ENCODE results near the gene NOVA2. TPM values are rescaled to one million over a fixed set of nuclear protein-coding genes. Genes with fewer than 3 reads are reported as not detected.

NOVA2 gene
- total and polyA plus RNA-seq, 2 donors (not counting 1 experiment from before 2014, with no cell fraction given): not detected

DNA sequence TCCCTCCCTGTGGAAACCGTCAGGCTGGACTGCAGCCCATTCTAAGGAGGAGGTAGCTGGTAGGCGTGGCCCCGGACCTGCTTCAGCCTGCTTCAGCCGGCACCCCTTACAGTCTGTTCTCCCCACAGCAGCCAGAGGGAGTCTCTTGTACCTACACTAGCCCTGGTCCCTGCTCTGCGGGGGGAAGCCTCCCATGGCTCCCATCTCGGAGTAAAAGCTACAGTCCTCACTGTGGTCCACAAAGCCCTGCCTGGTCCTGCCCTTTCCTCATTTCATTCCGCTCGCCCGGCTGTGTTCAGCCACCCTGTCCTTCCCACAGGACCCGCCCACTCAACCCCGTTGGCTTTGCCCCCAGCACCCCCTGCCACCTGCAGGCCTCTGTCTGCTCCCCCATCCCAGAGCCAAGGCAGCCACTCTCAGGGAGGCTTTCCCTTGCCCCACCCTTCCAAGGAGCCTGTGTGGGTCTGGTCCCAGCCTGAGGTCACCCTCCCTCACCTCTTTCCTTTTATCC lies 47.9 kb upstream of the NOVA2 start:
- no peak overlapping the region for H3K27ac Mint-ChIP-seq
- no peak overlapping the region for H3K4me3 Mint-ChIP-seq
- intact Hi-C loops (cut with micrococcal nuclease): no loop called here
- DNase-seq (no peak), ATAC-seq (ENCODE audit: low read depth) (no peak)
- ChIA-PET CTCF (interaction anchor here (1.3 to 2.4 kb wide), 2 partner anchors 11 to 244 kb away, joined by 4 to 5 read pairs; no protein-coding TSS in a partner anchor), POLR2A (no interaction called here)
- H3K9ac ChIP-seq (ENCODE audit: low read length): no peak overlapping the region
- peaks cover 0 to 9% (median 0%) of the 10 kb centered on the region in 3 donors for H3K9me3 ChIP-seq (ENCODE audit: control extremely low read depth in 1 of 3, control insufficient read depth in 2 of 3, insufficient read depth in 1 of 3, low read length in 2 of 3)
- no peak overlapping the region for H3K4me3 ChIP-seq (ENCODE audit: control extremely low read depth in 1 of 5, extremely low read depth in 1 of 5, insufficient read depth in 1 of 5, low read depth in 2 of 5, low read length in 4 of 5)
- H3K4me1 ChIP-seq (ENCODE audit: control insufficient read depth in 2 of 2, insufficient read depth in 2 of 2, low read length in 2 of 2): peaks cover 0 to 4% of the 10 kb centered on the region in 2 donors
- H2AFZ ChIP-seq (ENCODE audit: insufficient read depth, low read depth, low read length, poor library complexity, severe bottlenecking): no peak overlapping the region
- H3K4me2 ChIP-seq (replicated peaks; ENCODE audit: low read depth, low read length, poor library complexity, severe bottlenecking): no peak overlapping the region
- TF ChIP-seq EZH2 (IDR thresholded peaks at IDR 0.05; ENCODE audit: borderline replicate concordance, insufficient read depth, low read depth, low read length, poor library complexity, severe bottlenecking): no peak
- TF ChIP-seq, protein P1, sequence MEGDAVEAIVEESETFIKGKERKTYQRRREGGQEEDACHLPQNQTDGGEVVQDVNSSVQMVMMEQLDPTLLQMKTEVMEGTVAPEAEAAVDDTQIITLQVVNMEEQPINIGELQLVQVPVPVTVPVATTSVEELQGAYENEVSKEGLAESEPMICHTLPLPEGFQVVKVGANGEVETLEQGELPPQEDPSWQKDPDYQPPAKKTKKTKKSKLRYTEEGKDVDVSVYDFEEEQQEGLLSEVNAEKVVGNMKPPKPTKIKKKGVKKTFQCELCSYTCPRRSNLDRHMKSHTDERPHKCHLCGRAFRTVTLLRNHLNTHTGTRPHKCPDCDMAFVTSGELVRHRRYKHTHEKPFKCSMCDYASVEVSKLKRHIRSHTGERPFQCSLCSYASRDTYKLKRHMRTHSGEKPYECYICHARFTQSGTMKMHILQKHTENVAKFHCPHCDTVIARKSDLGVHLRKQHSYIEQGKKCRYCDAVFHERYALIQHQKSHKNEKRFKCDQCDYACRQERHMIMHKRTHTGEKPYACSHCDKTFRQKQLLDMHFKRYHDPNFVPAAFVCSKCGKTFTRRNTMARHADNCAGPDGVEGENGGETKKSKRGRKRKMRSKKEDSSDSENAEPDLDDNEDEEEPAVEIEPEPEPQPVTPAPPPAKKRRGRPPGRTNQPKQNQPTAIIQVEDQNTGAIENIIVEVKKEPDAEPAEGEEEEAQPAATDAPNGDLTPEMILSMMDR (IDR thresholded peaks at IDR 0.05): no peak
- peaks cover 22% of the 10 kb centered on the region for H3K27me3 Mint-ChIP-seq
- H3K27ac ChIP-seq (ENCODE audit: low read length in 2 of 2): no peak overlapping the region
- H3K36me3 ChIP-seq (replicated peaks in 1 of 2; ENCODE audit: control extremely low read depth in 1 of 2, control insufficient read depth in 1 of 2, extremely low read depth in 1 of 2, insufficient read depth in 2 of 2, low read length in 1 of 2): no peaks in the 10 kb centered on the region
- H3K27me3 ChIP-seq (replicated peaks in 1 of 4; ENCODE audit: control extremely low read depth in 1 of 4, control insufficient read depth in 3 of 4, insufficient read depth in 4 of 4, low read length in 3 of 4): peaks cover 0 to 21% (median 15%) of the 10 kb centered on the region in 4 experiments
- H3K79me2 ChIP-seq (ENCODE audit: control insufficient read depth, insufficient read depth, low read length): no peaks in the 10 kb centered on the region
- peaks cover 3% of the 10 kb centered on the region for H3K4me1 Mint-ChIP-seq
- WGBS (ENCODE audit: insufficient coverage): 79% methylated on average over 11 of the region's 11 CpGs
- H3K9me3 Mint-ChIP-seq (ENCODE audit: insufficient read depth): no peaks in the 10 kb centered on the region
- no peaks in the 10 kb centered on the region for H4K20me1 ChIP-seq (ENCODE audit: control insufficient read depth, insufficient read depth, low read length, poor library complexity, severe bottlenecking)

DNA sequence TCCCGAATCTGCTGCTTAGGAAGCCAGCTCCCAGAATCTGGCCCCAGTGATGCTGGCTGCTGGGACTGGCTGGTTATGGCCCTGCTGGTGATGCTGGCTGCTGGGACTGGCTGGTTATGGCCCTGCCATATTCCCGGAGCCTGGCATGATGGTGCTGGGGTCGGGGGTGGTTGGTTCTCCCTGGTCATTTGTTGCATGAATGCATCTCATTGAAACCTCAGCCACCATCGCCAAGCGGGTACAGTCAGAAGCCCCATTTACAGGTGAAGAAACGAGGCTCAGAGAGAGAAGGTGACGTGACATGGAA lies 47.1 kb upstream of the NOVA2 start:
- H3K27me3 Mint-ChIP-seq: peaks cover 18% of the 10 kb centered on the region
- Histone ChIP-seq H3K4me2 (replicated peaks; ENCODE audit: low read depth, low read length, poor library complexity, severe bottlenecking) (no peak overlapping the region), H3K79me2 (ENCODE audit: control insufficient read depth, insufficient read depth, low read length) (no peaks in the 10 kb centered on the region), H3K27ac (ENCODE audit: low read length in 2 of 2) (no peak overlapping the region), H3K4me3 (ENCODE audit: control extremely low read depth in 1 of 5, extremely low read depth in 1 of 5, insufficient read depth in 1 of 5, low read depth in 2 of 5, low read length in 4 of 5) (no peak overlapping the region), H2AFZ (ENCODE audit: insufficient read depth, low read depth, low read length, poor library complexity, severe bottlenecking) (no peak overlapping the region), H3K9me3 (ENCODE audit: control extremely low read depth in 1 of 3, control insufficient read depth in 2 of 3, insufficient read depth in 1 of 3, low read length in 2 of 3) (peaks cover 0 to 9% (median 0%) of the 10 kb centered on the region in 3 donors), H3K27me3 (replicated peaks in 1 of 4; ENCODE audit: control extremely low read depth in 1 of 4, control insufficient read depth in 3 of 4, insufficient read depth in 4 of 4, low read length in 3 of 4) (peaks cover 0 to 23% (median 16%) of the 10 kb centered on the region in 4 experiments), H4K20me1 (ENCODE audit: control insufficient read depth, insufficient read depth, low read length, poor library complexity, severe bottlenecking) (no peaks in the 10 kb centered on the region), H3K9ac (ENCODE audit: low read length) (no peak overlapping the region), H3K4me1 (ENCODE audit: control insufficient read depth in 2 of 2, insufficient read depth in 2 of 2, low read length in 2 of 2) (peaks cover 6 to 11% of the 10 kb centered on the region in 2 donors), H3K36me3 (replicated peaks in 1 of 2; ENCODE audit: control extremely low read depth in 1 of 2, control insufficient read depth in 1 of 2, extremely low read depth in 1 of 2, insufficient read depth in 2 of 2, low read length in 1 of 2) (no peaks in the 10 kb centered on the region)
- intact Hi-C loops (cut with micrococcal nuclease): no loop called here
- DNase-seq (no peak), ATAC-seq (ENCODE audit: low read depth) (no peak)
- TF ChIP-seq, protein P1 (IDR thresholded peaks at IDR 0.05): no peak
- TF ChIP-seq EZH2 (IDR thresholded peaks at IDR 0.05; ENCODE audit: borderline replicate concordance, insufficient read depth, low read depth, low read length, poor library complexity, severe bottlenecking): no peak
- 88% methylated on average over 7 of the region's 7 CpGs for WGBS (ENCODE audit: insufficient coverage)
- H3K27ac Mint-ChIP-seq: no peak overlapping the region
- CTCF ChIA-PET: interaction anchor here (1.3 to 4.9 kb wide), 3 partner anchors 8 to 245 kb away, joined by 4 to 28 read pairs (median 5); no protein-coding TSS in a partner anchor
- POLR2A ChIA-PET: no interaction called here
- H3K4me3 Mint-ChIP-seq: no peak overlapping the region
- no peaks in the 10 kb centered on the region for H3K9me3 Mint-ChIP-seq (ENCODE audit: insufficient read depth)
- H3K4me1 Mint-ChIP-seq: peaks cover 8% of the 10 kb centered on the region

Data from B cell (primary cell).